GM10266 (cell line): ENCODE measurements around the gene ZBTB8B.
"Not testable (repeated sequence)": the region's sequence is repeated elsewhere in the genome, so short reads cannot be mapped to it uniquely, and the experiment has no call there.

Experiments used
- DNase-seq: peaks from one replicate; pipeline ENCODE4 v3.0.0; 2012; ENCODE audit errors: extremely low spot score
- TF ChIP-seq, protein P1 (sequence below): IDR thresholded peaks from 2 replicates; pipeline ENCODE4 v1.5.1; 2012; ENCODE audit warnings: mild to moderate bottlenecking, low read depth; ENCODE audit not compliant: control insufficient read depth, insufficient read depth; ENCODE audit errors: missing control alignments

Gene ZBTB8B

GRCh38 chr1:32464716-32465577 is at the start of gene ZBTB8B:
ZBTB8B (plus strand) TSS chr1:32465072; CDS start chr1:32470625, 5,553 bp downstream.
- DNase-seq = peak; percentile 76
- TF ChIP-seq, protein P1, sequence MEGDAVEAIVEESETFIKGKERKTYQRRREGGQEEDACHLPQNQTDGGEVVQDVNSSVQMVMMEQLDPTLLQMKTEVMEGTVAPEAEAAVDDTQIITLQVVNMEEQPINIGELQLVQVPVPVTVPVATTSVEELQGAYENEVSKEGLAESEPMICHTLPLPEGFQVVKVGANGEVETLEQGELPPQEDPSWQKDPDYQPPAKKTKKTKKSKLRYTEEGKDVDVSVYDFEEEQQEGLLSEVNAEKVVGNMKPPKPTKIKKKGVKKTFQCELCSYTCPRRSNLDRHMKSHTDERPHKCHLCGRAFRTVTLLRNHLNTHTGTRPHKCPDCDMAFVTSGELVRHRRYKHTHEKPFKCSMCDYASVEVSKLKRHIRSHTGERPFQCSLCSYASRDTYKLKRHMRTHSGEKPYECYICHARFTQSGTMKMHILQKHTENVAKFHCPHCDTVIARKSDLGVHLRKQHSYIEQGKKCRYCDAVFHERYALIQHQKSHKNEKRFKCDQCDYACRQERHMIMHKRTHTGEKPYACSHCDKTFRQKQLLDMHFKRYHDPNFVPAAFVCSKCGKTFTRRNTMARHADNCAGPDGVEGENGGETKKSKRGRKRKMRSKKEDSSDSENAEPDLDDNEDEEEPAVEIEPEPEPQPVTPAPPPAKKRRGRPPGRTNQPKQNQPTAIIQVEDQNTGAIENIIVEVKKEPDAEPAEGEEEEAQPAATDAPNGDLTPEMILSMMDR = no peak

DNA sequence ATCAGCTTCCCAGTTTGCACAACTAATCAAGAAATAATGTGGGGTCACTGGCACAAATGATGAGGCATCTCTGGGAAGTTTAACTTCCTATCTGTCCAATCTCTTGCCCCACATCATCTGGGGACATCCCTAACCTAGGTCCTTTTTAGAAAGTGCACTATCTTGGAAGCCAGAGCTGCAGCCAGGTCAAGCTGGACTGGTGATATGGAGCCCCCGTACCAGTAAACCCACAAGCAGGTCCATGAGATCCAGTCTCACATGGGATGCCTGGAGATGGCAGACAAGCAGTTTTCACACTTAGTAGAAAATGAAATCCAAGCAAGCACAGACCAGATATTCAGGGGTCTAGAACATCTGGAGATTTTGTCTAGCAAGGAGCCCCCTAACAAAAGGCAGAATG is 43.1 kb upstream of the ZBTB8B start:
- DNase-seq = no peak
- TF ChIP-seq, protein P1 = no peak

GRCh38 chr1:32426489-32427255 is 38.2 kb upstream of the ZBTB8B start:
- DNase-seq = no peak
- TF ChIP-seq, protein P1 = no peak

GRCh38 chr1:32427264-32427963 is 37.5 kb upstream of the ZBTB8B start:
- no peak for DNase-seq
- TF ChIP-seq, protein P1 = no peak

DNA sequence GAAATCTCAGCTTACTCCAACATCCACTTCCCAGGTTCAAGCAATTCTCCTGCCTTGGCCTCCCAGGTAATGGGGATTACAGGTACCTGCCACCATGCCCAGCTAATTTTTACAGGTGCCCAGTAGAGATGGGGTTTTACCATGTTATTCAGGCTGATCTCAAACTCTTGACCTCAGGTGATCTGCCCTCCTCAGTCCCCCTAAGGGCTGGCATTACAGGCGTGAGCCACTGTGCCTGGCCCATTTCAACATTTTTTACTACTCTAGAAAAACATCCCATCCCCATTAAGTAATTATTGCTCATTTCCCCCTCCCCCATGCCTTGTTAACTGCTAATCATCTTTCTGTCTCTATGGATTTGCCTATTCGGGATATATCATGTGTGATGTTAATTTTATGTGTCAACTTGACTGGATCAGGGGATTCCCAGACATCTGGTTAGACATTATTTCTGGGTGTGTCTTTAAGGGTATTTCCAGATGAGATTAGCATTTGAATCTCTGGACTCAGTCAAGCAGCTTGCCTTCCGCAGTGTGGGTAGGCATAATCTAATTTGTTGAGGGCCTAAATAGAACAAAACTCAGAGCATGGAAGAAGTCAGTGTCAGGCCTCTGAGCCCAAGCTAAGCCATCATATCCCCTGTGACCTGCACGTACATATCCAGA is 33.0 kb upstream of the ZBTB8B start:
- TF ChIP-seq, protein P1 = no peak
- DNase-seq = peak; percentile 62

- TF ChIP-seq, protein P1 = no peak
- DNase-seq = no peak
Measured at GRCh38 chr1:32438136-32438535, 26.7 kb upstream of the ZBTB8B start.

DNA sequence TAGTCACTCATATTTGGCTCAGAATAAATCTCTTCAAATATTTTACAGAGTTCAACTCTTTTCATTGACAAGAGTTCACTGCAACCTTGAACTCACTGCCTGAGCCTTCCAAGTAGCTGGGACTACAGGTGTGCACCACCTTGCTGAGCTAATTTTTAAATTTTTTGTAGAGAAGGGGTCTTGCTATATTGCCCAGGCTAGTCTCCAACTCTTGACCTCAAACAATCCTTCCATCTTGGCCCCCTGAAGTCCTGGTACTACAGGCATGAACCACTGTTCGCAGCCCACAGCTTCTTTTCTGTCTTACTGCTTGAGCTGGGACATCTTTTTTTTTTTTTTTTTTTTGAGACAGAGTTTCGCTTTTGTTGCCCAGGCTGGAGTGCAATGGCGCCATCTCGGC is 26.1 kb upstream of the ZBTB8B start:
- not testable (repeated sequence) for DNase-seq

- DNase-seq = not testable (repeated sequence)
Measured at GRCh38 chr1:32441467-32441866, 23.4 kb upstream of the ZBTB8B start.
